Suprapubic skin (tissue), 4 donors: ENCODE data around the gene MFAP4.

Source experiments
- CTCF ChIP-seq, 2 donors: fragments of 200-600 bp in 1 of 2; fragments of 450-650 bp in 1 of 2; sonication (generic) in 1 of 2; IDR thresholded peaks; one replicate each; pipeline ENCODE4 v1.5.1; 2016 to 2019; ENCODE audit warnings: antibody characterized with exemption in 2 of 2, mild to moderate bottlenecking in 1 of 2, moderate library complexity in 1 of 2
- EP300 ChIP-seq: sonication (generic); formaldehyde crosslinking; IDR thresholded peaks from one replicate; pipeline ENCODE4 v1.6.1; 2017; ENCODE audit warnings: antibody characterized with exemption
- POLR2A ChIP-seq, 2 donors: fragments of 450-650 bp; IDR thresholded peaks; one replicate each; pipeline ENCODE4 v1.6.1; 2017; ENCODE audit warnings: antibody characterized with exemption in 2 of 2, mild to moderate bottlenecking in 2 of 2, moderate library complexity in 2 of 2
- POLR2AphosphoS5 ChIP-seq, 3 donors: sonication (generic); formaldehyde crosslinking; IDR thresholded peaks; one replicate each; pipeline ENCODE4 v1.6.1; 2017; ENCODE audit warnings: antibody characterized with exemption in 3 of 3

GRCh38 chr17:19408346-19408710, 21.3 kb upstream of the MFAP4 start:
- TF ChIP-seq CTCF (IDR thresholded peaks at IDR 0.05): no peak
- TF ChIP-seq POLR2AphosphoS5 (IDR thresholded peaks at IDR 0.05): no peak
- TF ChIP-seq POLR2A (IDR thresholded peaks at IDR 0.05): no peak
- no peak for TF ChIP-seq EP300
